Muscle layer of duodenum (tissue), 2 donors: ENCODE results near the gene CSNK2A2.

Source experiments
- H3K27ac ChIP-seq: one replicate; pipeline ENCODE4 v1.7.0; 2013; ENCODE audit warnings: mild to moderate bottlenecking, low read length
- H3K27me3 ChIP-seq: one replicate; pipeline ENCODE4 v1.7.0; 2013; ENCODE audit warnings: low read depth, mild to moderate bottlenecking, control low read depth, low read length
- H3K36me3 ChIP-seq, 2 donors: one replicate each; pipeline ENCODE4 v1.7.0; 2013; ENCODE audit warnings: low read length in 2 of 2, control low read depth in 1 of 2, mild to moderate bottlenecking in 1 of 2; ENCODE audit not compliant: insufficient read depth in 2 of 2, control insufficient read depth in 1 of 2
- H3K4me1 ChIP-seq, 2 donors: one replicate each; pipeline ENCODE4 v1.7.0; 2013; ENCODE audit warnings: low read length in 2 of 2, mild to moderate bottlenecking in 2 of 2, control low read depth in 1 of 2, moderate library complexity in 1 of 2; ENCODE audit not compliant: insufficient read depth in 2 of 2, control insufficient read depth in 1 of 2
- H3K4me3 ChIP-seq, 2 donors: one replicate each; pipeline ENCODE4 v1.7.0; 2013; ENCODE audit warnings: low read length in 2 of 2, low read depth in 1 of 2, mild to moderate bottlenecking in 1 of 2
- H3K9me3 ChIP-seq, 2 donors: one replicate each; pipeline ENCODE4 v1.7.0; 2013; ENCODE audit warnings: low read length in 2 of 2, control low read depth in 1 of 2, mild to moderate bottlenecking in 1 of 2; ENCODE audit not compliant: control insufficient read depth in 1 of 2
- donor health status: healthy.

CSNK2A2 gene

GRCh38 chr16:58196898-58197313 lies 1.0 kb downstream of the CSNK2A2 start:
- Histone ChIP-seq H3K27ac (no peak overlapping the region), H3K4me3 (peak overlapping the region; percentile 63 to 82), H3K4me1 (peaks cover 7 to 19% of the 10 kb centered on the region in 2 donors), H3K27me3 (no peaks in the 10 kb centered on the region), H3K9me3 (no peaks in the 10 kb centered on the region), H3K36me3 (peaks cover 22 to 33% of the 10 kb centered on the region in 2 donors)

GRCh38 chr16:58195771-58196170 lies 2.1 kb downstream of the CSNK2A2 start:
- Histone ChIP-seq H3K27me3 (no peaks in the 10 kb centered on the region), H3K9me3 (no peaks in the 10 kb centered on the region), H3K36me3 (peaks cover 26 to 39% of the 10 kb centered on the region in 2 donors), H3K4me1 (peaks cover 7 to 19% of the 10 kb centered on the region in 2 donors), H3K27ac (no peak overlapping the region), H3K4me3 (no peak overlapping the region)

GRCh38 chr16:58195344-58195743 lies 2.6 kb downstream of the CSNK2A2 start:
- H3K27me3 ChIP-seq, result no peaks in the 10 kb centered on the region
- H3K4me1 ChIP-seq, result peaks cover 7 to 19% of the 10 kb centered on the region in 2 donors
- H3K4me3 ChIP-seq, result no peak overlapping the region
- H3K9me3 ChIP-seq, result no peaks in the 10 kb centered on the region
- H3K36me3 ChIP-seq, result peaks cover 26 to 41% of the 10 kb centered on the region in 2 donors
- no peak overlapping the region for H3K27ac ChIP-seq

GRCh38 chr16:58194790-58195189 lies 3.1 kb downstream of the CSNK2A2 start:
- Histone ChIP-seq H3K27ac (no peak overlapping the region), H3K36me3 (peaks cover 27 to 43% of the 10 kb centered on the region in 2 donors), H3K4me1 (peaks cover 7 to 19% of the 10 kb centered on the region in 2 donors), H3K9me3 (no peaks in the 10 kb centered on the region), H3K27me3 (no peaks in the 10 kb centered on the region), H3K4me3 (no peak overlapping the region)

- peaks cover 0 to 15% of the 10 kb centered on the region in 2 donors for H3K4me1 ChIP-seq
- H3K27ac ChIP-seq, result no peak overlapping the region
- no peaks in the 10 kb centered on the region for H3K27me3 ChIP-seq
- H3K36me3 ChIP-seq, result peaks cover 53 to 54% of the 10 kb centered on the region in 2 donors
- H3K9me3 ChIP-seq, result no peaks in the 10 kb centered on the region
- H3K4me3 ChIP-seq, result no peak overlapping the region
Observed at GRCh38 chr16:58187665-58188421, 10.1 kb downstream of the CSNK2A2 start.

- Histone ChIP-seq H3K4me3 (no peak overlapping the region), H3K9me3 (no peaks in the 10 kb centered on the region), H3K36me3 (peaks cover 51% of the 10 kb centered on the region in 2 donors), H3K27ac (no peak overlapping the region), H3K4me1 (peaks cover 0 to 15% of the 10 kb centered on the region in 2 donors), H3K27me3 (no peaks in the 10 kb centered on the region)
Observed at GRCh38 chr16:58187092-58187491, 10.8 kb downstream of the CSNK2A2 start.

- Histone ChIP-seq H3K27ac (no peak overlapping the region), H3K4me3 (no peak overlapping the region), H3K4me1 (peaks cover 0 to 15% of the 10 kb centered on the region in 2 donors), H3K9me3 (no peaks in the 10 kb centered on the region), H3K36me3 (peaks cover 45 to 53% of the 10 kb centered on the region in 2 donors), H3K27me3 (no peaks in the 10 kb centered on the region)
Observed at GRCh38 chr16:58186176-58186944, 11.5 kb downstream of the CSNK2A2 start.

GRCh38 chr16:58177353-58177710 lies 20.6 kb downstream of the CSNK2A2 start:
- Histone ChIP-seq H3K36me3 (peaks cover 19 to 44% of the 10 kb centered on the region in 2 donors), H3K27ac (no peak overlapping the region), H3K9me3 (no peaks in the 10 kb centered on the region), H3K4me1 (no peaks in the 10 kb centered on the region), H3K27me3 (no peaks in the 10 kb centered on the region), H3K4me3 (no peak overlapping the region)

- Histone ChIP-seq H3K27ac (no peak overlapping the region), H3K27me3 (no peaks in the 10 kb centered on the region), H3K36me3 (peaks cover 20 to 41% of the 10 kb centered on the region in 2 donors), H3K4me1 (no peaks in the 10 kb centered on the region), H3K9me3 (no peaks in the 10 kb centered on the region), H3K4me3 (no peak overlapping the region)
Observed at GRCh38 chr16:58176608-58177352, 21.1 kb downstream of the CSNK2A2 start.

- Histone ChIP-seq H3K36me3 (peaks cover 56 to 81% of the 10 kb centered on the region in 2 donors), H3K27me3 (no peaks in the 10 kb centered on the region), H3K27ac (no peak overlapping the region), H3K4me1 (no peaks in the 10 kb centered on the region), H3K4me3 (no peak overlapping the region), H3K9me3 (no peaks in the 10 kb centered on the region)
Observed at GRCh38 chr16:58170223-58170622, 27.7 kb downstream of the CSNK2A2 start.

GRCh38 chr16:58160855-58161254 lies 37.1 kb downstream of the CSNK2A2 start:
- Histone ChIP-seq H3K27me3 (no peaks in the 10 kb centered on the region), H3K4me1 (no peaks in the 10 kb centered on the region), H3K9me3 (no peaks in the 10 kb centered on the region), H3K36me3 (peaks cover 54% of the 10 kb centered on the region in 2 donors), H3K4me3 (no peak overlapping the region), H3K27ac (no peak overlapping the region)
